ENCODE data around the gene KCTD7. TPM values are rescaled to one million over a fixed set of nuclear protein-coding genes. Genes with fewer than 3 reads are reported as not detected.
"Not testable (repeated sequence)": the region's sequence is repeated elsewhere in the genome, so short reads cannot be mapped to it uniquely, and the experiment has no call there.

Gene KCTD7
- total and polyA plus RNA-seq, 9 donors = 10.1 to 19.1 (median 18.1) TPM

DNA sequence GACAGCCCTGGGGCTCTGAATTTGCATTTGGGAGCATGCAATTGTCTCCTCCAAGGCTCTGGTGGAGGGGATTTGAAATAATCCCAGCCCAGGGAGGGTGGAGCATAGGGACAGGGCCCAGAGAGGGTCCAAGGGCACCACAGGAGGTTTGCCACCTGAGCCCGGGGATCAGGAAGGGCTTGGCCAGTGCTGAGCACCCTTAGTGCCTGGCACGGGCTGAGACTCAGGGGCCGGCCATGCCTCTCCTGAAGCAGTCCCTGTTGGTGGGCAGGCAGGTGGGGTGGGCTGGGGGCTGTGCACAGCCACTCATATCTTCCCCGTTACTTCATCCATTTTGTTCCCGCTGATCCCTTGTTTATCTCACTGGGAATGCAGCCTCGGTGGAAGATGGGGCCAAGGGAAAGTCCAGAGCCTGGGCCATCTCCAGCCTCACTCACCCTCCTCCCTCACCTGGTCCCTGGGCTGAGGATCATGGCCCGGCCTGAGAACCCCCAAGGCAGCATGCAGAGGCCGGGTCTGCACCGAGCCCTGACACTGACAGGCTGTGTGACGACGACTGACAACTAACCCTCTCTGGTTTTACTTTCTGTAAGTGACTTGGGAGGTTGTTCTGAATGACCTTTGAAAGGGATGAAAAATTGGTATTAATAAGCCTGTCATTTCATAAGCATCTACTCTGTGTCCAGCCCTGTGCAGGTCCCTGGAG lies 38.5 kb downstream of the KCTD7 start:
- H3K27me3 ChIP-seq (ENCODE audit: control insufficient read depth, insufficient read depth, low read length) = no peaks in the 10 kb centered on the region
- 91% methylated on average over 9 of the region's 11 CpGs for WGBS (ENCODE audit: insufficient coverage)
- no peaks in the 10 kb centered on the region for H3K4me1 ChIP-seq (ENCODE audit: control insufficient read depth, insufficient read depth, low read length)
- peaks cover 20% of the 10 kb centered on the region for H3K36me3 ChIP-seq (ENCODE audit: control insufficient read depth, insufficient read depth, low read length)
- no peak overlapping the region for H3K4me3 ChIP-seq (ENCODE audit: low read length)
- DNase-seq = no peak
- no peak overlapping the region for H3K27ac ChIP-seq (ENCODE audit: low read length)
- H3K9me3 ChIP-seq (replicated peaks; ENCODE audit: control insufficient read depth, low read depth, low read length) = no peaks in the 10 kb centered on the region

DNA sequence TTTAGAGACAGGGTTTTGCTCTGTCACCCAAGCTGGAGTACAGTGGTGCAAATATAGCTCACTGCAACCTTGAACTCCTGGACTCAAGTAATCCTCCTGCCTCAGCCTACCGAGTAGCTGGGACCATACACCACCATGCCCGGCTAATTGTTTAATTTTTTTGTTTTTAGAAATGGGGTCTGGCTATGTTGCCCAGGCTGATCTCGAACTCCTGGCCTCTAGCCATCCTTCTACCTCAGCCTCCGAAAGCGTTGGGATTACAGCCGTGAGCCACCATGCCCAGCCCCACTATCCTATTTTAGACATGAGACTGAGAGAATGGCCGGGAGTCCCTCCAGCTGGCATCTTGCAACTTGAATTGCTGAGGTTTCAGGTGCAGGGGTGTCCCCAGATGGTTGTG lies 39.4 kb downstream of the KCTD7 start:
- no peaks in the 10 kb centered on the region for H3K4me1 ChIP-seq (ENCODE audit: control insufficient read depth, insufficient read depth, low read length)
- 88% methylated on average over 5 of the region's 7 CpGs for WGBS (ENCODE audit: insufficient coverage)
- H3K27ac ChIP-seq (ENCODE audit: low read length) = no peak overlapping the region
- H3K9me3 ChIP-seq (replicated peaks; ENCODE audit: control insufficient read depth, low read depth, low read length) = no peaks in the 10 kb centered on the region
- no peak for DNase-seq
- H3K36me3 ChIP-seq (ENCODE audit: control insufficient read depth, insufficient read depth, low read length) = peaks cover 14% of the 10 kb centered on the region
- no peak overlapping the region for H3K4me3 ChIP-seq (ENCODE audit: low read length)
- H3K27me3 ChIP-seq (ENCODE audit: control insufficient read depth, insufficient read depth, low read length) = no peaks in the 10 kb centered on the region

DNA sequence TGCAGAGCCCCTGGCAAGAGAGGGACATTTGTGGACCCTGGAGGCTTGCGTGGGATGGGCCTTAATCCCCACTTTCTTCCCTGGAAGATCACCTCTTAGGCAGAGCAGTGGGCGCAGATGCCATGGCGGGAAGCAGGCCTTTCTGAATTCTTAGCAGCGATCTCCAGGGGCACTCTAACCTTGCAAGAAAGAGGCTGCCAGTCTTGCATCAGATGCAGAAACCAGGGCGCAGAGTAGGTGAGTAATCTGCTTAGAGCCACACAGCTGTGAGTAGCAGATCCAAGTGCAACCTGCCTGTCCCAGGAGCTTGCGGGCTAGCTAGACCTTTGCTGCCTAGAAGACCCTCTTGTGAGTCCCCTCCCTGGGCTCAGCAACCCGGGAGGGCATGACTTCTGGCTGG lies 40.0 kb downstream of the KCTD7 start:
- Histone ChIP-seq H3K36me3 (ENCODE audit: control insufficient read depth, insufficient read depth, low read length) (peaks cover 14% of the 10 kb centered on the region), H3K4me3 (ENCODE audit: low read length) (no peak overlapping the region), H3K9me3 (replicated peaks; ENCODE audit: control insufficient read depth, low read depth, low read length) (no peaks in the 10 kb centered on the region), H3K27ac (ENCODE audit: low read length) (no peak overlapping the region), H3K4me1 (ENCODE audit: control insufficient read depth, insufficient read depth, low read length) (no peaks in the 10 kb centered on the region), H3K27me3 (ENCODE audit: control insufficient read depth, insufficient read depth, low read length) (no peaks in the 10 kb centered on the region)
- 93% methylated on average over 6 of the region's 7 CpGs for WGBS (ENCODE audit: insufficient coverage)
- DNase-seq = no peak

DNA sequence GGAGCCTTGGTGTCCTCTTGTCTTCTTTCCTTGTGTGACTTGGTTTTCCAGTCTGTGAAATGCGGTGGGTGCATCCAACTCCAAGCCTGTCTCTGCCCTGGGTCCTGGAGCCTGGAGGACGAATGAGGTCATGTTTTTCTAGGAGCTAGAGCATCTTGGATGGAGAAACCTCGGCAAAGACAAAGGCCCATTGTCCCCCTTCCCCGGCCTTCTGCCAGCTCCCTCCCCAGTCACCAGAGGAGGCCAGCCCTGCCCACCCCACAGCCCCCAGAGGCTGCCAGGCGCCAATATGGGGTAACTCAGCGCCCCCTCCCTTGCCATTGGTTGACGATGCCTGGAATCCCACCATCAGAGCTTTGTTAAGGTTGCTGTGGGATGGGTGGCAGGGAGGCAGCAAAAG lies 40.4 kb downstream of the KCTD7 start:
- WGBS (ENCODE audit: insufficient coverage) = 90% methylated on average over 2 of the region's 7 CpGs
- DNase-seq = no peak
- H3K27me3 ChIP-seq (ENCODE audit: control insufficient read depth, insufficient read depth, low read length) = no peaks in the 10 kb centered on the region
- no peaks in the 10 kb centered on the region for H3K4me1 ChIP-seq (ENCODE audit: control insufficient read depth, insufficient read depth, low read length)
- peaks cover 14% of the 10 kb centered on the region for H3K36me3 ChIP-seq (ENCODE audit: control insufficient read depth, insufficient read depth, low read length)
- no peak overlapping the region for H3K4me3 ChIP-seq (ENCODE audit: low read length)
- H3K27ac ChIP-seq (ENCODE audit: low read length) = no peak overlapping the region
- H3K9me3 ChIP-seq (replicated peaks; ENCODE audit: control insufficient read depth, low read depth, low read length) = no peaks in the 10 kb centered on the region

DNA sequence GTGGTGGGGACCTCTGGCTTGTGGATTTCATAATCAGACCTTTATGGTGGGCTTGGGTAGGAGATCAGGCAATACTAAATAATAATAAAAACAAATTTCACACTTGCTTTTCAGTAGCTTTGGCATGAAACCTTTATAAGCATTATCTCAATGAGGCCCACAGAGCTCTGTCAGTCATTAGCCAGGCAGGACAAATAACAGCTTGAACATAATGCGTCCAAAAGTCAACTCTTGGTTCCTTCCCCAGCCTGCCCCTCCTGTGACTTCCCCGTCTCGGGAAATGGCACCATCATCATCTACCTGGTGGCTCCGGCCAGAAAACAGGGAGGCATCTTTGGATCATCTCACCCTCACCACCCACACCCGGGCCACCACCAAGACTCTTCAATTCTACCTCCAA lies 40.8 kb downstream of the KCTD7 start:
- WGBS (ENCODE audit: insufficient coverage) = 93% methylated on average over 5 of the region's 5 CpGs
- DNase-seq = no peak
- Histone ChIP-seq H3K27me3 (ENCODE audit: control insufficient read depth, insufficient read depth, low read length) (no peaks in the 10 kb centered on the region), H3K9me3 (replicated peaks; ENCODE audit: control insufficient read depth, low read depth, low read length) (no peaks in the 10 kb centered on the region), H3K27ac (ENCODE audit: low read length) (no peak overlapping the region), H3K4me3 (ENCODE audit: low read length) (no peak overlapping the region), H3K4me1 (ENCODE audit: control insufficient read depth, insufficient read depth, low read length) (no peaks in the 10 kb centered on the region), H3K36me3 (ENCODE audit: control insufficient read depth, insufficient read depth, low read length) (peaks cover 14% of the 10 kb centered on the region)

DNA sequence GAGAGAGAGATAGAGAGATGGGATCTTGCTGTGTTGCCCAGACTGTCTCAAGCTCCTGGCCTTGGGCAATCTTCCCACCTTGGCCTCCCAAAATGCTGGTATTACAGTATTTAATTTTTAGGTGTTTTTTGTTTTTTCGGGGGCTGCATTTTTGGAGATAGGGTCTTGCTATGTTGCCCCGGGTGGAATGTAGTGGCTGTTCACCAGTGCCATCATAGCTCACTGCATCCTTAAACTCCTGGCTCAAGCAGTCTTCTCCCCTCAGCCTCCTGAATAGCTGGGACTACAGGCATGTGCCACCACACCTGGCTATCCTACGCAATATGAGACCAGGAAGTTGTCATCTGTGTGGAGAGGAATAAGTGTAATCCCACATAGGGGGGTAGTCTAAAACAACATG lies 42.4 kb downstream of the KCTD7 start:
- no peak for DNase-seq
- no CpG with 5 or more reads among the region's 3 CpGs for WGBS (ENCODE audit: insufficient coverage)
- no peak overlapping the region for H3K4me3 ChIP-seq (ENCODE audit: low read length)
- H3K4me1 ChIP-seq (ENCODE audit: control insufficient read depth, insufficient read depth, low read length) = no peaks in the 10 kb centered on the region
- no peaks in the 10 kb centered on the region for H3K27me3 ChIP-seq (ENCODE audit: control insufficient read depth, insufficient read depth, low read length)
- H3K27ac ChIP-seq (ENCODE audit: low read length) = no peak overlapping the region
- H3K9me3 ChIP-seq (replicated peaks; ENCODE audit: control insufficient read depth, low read depth, low read length) = no peaks in the 10 kb centered on the region
- H3K36me3 ChIP-seq (ENCODE audit: control insufficient read depth, insufficient read depth, low read length) = peaks cover 14% of the 10 kb centered on the region

DNA sequence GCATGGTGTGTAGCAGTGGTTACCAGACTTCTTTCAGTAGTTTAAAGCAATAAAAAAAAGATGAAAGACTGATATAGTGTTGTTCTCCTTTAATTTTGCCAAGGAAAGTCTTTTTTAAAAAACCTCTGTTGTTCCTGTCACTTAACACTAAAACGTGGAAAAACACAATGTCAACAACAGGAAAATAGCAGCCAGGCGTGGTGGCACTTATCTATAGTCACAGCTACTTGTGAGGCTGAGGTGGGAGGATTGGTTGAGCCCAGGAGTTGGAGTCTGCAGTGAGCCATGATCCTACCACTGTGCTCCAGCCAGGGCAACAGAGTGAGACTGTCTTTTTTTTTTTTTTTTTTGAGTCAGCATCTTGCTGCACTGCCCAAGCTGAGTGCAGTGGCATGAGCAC lies 42.8 kb downstream of the KCTD7 start:
- peaks cover 14% of the 10 kb centered on the region for H3K36me3 ChIP-seq (ENCODE audit: control insufficient read depth, insufficient read depth, low read length)
- not testable (repeated sequence) for DNase-seq; H3K27me3 ChIP-seq (ENCODE audit: control insufficient read depth, insufficient read depth, low read length); H3K4me3 ChIP-seq (ENCODE audit: low read length); H3K9me3 ChIP-seq (replicated peaks; ENCODE audit: control insufficient read depth, low read depth, low read length); H3K27ac ChIP-seq (ENCODE audit: low read length); H3K4me1 ChIP-seq (ENCODE audit: control insufficient read depth, insufficient read depth, low read length)
- no CpG with 5 or more reads among the region's 2 CpGs for WGBS (ENCODE audit: insufficient coverage)

DNA sequence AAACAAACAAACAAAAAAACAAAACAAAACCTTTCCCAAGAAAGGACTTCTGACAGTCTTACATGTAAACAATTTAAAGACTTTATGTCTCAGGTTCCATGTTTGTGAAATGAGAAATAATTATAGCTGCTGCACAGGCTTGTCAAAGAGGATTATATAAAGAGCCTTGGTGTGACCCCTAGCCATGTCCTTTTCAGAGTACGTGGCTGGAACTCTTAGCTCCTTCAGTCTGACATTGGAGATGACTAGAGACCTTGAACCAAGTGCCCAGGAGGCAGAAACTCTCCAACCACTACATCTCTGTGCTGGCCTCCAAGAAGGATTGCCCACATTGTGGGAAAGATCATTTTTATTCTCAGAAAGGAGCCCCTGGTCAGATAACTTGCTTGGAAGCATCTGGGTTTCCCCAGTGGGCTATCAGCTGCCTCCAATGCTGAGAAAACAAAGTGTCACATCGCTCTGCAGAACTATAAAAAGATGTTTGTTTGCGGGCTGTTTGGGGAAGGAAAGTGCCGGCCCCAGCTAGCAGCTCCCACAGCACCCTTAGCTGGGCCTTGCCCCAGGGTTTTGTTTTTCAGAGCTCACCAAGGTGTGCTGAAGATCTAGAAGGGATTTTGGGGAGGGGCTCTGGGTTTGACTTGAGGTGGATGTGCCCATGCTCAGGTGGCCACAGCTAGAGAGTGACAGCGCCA lies 43.9 kb downstream of the KCTD7 start:
- H3K27ac ChIP-seq (ENCODE audit: low read length); H3K4me3 ChIP-seq (ENCODE audit: low read length); DNase-seq; H3K27me3 ChIP-seq (ENCODE audit: control insufficient read depth, insufficient read depth, low read length); H3K4me1 ChIP-seq (ENCODE audit: control insufficient read depth, insufficient read depth, low read length); H3K9me3 ChIP-seq (replicated peaks; ENCODE audit: control insufficient read depth, low read depth, low read length): not testable (repeated sequence)
- no CpG with 5 or more reads among the region's 5 CpGs for WGBS (ENCODE audit: insufficient coverage)
- H3K36me3 ChIP-seq (ENCODE audit: control insufficient read depth, insufficient read depth, low read length) = peaks cover 14% of the 10 kb centered on the region

DNA sequence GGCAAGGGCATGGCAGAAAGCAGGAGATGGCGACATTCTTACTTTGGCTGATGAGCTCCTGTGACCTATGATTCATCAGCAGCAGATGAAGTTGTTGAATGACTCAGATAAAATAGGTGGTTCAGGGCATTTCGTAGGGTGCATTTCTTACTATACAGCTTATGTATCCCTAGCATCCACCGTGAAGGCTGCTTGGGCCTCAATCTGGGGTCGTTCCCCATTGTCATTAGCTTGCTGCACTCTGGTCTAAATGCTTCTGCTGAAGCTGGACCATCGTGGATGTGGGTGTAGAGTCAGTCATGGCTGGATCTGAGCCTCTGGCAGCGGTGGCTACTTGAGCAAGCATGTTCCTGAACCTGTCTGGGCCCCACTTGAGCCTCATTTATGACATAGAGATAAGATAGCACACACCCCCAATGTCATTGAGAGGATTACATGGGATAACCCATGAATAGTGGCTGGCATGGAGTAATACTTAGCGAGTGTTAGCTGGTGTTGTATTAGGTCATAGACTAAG lies 44.5 kb downstream of the KCTD7 start:
- no CpG with 5 or more reads among the region's 7 CpGs for WGBS (ENCODE audit: insufficient coverage)
- not testable (repeated sequence) for H3K9me3 ChIP-seq (replicated peaks; ENCODE audit: control insufficient read depth, low read depth, low read length); H3K27me3 ChIP-seq (ENCODE audit: control insufficient read depth, insufficient read depth, low read length); H3K27ac ChIP-seq (ENCODE audit: low read length); H3K36me3 ChIP-seq (ENCODE audit: control insufficient read depth, insufficient read depth, low read length); H3K4me3 ChIP-seq (ENCODE audit: low read length); H3K4me1 ChIP-seq (ENCODE audit: control insufficient read depth, insufficient read depth, low read length); DNase-seq

DNA sequence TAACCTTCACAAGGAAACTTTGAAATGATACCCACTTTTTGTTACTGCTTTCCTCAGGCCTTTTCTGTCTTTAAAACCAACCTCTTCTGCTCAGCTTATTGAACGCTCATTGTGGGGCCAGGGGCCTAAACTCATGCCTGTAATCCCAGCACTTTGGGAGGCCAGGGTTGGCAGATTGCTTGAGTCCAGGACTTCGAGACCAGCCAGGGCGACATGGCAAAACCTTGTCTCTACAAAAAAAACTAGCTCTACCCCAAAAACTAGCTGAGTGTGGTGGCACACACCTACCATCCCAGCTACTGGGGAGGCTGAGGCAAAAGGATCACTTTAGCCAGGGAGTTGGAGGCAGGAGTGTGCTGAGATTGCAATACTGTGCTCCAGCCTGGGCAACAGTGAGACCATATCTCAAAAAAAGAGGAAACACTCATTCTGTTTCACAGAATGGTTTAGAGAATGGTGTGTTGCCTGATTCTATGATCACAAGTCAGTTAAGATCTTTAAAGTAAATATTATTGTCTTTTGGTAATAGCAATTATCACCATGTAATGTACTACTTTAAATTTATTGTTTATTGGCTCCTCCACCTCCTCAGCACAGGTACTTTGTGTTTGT lies 51.1 kb downstream of the KCTD7 start:
- Histone ChIP-seq H3K36me3 (ENCODE audit: control insufficient read depth, insufficient read depth, low read length) (peaks cover 4% of the 10 kb centered on the region), H3K27ac (ENCODE audit: low read length) (no peak overlapping the region), H3K4me1 (ENCODE audit: control insufficient read depth, insufficient read depth, low read length) (peaks cover 14% of the 10 kb centered on the region), H3K4me3 (ENCODE audit: low read length) (no peak overlapping the region), H3K27me3 (ENCODE audit: control insufficient read depth, insufficient read depth, low read length) (no peaks in the 10 kb centered on the region), H3K9me3 (replicated peaks; ENCODE audit: control insufficient read depth, low read depth, low read length) (no peaks in the 10 kb centered on the region)
- DNase-seq = no peak
- 100% methylated on average over 1 of the region's 3 CpGs for WGBS (ENCODE audit: insufficient coverage)

Data from muscle of leg (tissue), 11 donors.